Measurements from ENCODE around the gene CPAMD8.

Gene CPAMD8

GRCh38 chr19:16898361-16899015 lies 128.1 kb downstream of the CPAMD8 start:
- H3K4me3 ChIP-seq (ENCODE audit: control insufficient read depth, low read depth, low read length) = no peak overlapping the region
- no peak for DNase-seq (ENCODE audit: low read depth)
- TF ChIP-seq CTCF (IDR thresholded peaks at IDR 0.05; ENCODE audit: control insufficient read depth, insufficient read depth, low read depth, low read length, missing control alignments) = no peak

DNA sequence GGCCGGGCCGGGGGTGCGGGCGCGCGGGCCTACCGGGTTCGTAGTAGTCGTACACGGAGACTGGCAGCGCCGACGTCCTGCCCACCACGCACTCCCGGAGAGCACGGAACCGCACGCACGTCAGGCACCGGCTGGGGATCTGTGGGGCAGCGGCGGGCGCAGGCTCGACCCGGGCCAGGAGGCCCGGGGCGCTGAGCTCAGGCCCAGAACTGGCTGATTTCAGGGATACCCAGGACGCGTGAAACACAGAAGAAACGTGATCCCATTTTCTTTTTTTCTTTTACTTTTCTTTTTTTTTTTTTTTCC lies 128.8 kb downstream of the CPAMD8 start:
- TF ChIP-seq CTCF (IDR thresholded peaks at IDR 0.05; ENCODE audit: control insufficient read depth, insufficient read depth, low read depth, low read length, missing control alignments) = no peak
- peak overlapping the region; percentile 49 for H3K4me3 ChIP-seq (ENCODE audit: control insufficient read depth, low read depth, low read length)
- no peak for DNase-seq (ENCODE audit: low read depth)

- TF ChIP-seq CTCF (IDR thresholded peaks at IDR 0.05; ENCODE audit: control insufficient read depth, insufficient read depth, low read depth, low read length, missing control alignments) = no peak
- peak overlapping the region; percentile 49 for H3K4me3 ChIP-seq (ENCODE audit: control insufficient read depth, low read depth, low read length)
- peak; percentile 38 for DNase-seq (ENCODE audit: low read depth)
Observed at GRCh38 chr19:16897029-16897855, 129.4 kb downstream of the CPAMD8 start.

- peak overlapping the region; percentile 41 for H3K4me3 ChIP-seq (ENCODE audit: control insufficient read depth, low read depth, low read length)
- DNase-seq (ENCODE audit: low read depth) = no peak
- TF ChIP-seq CTCF (IDR thresholded peaks at IDR 0.05; ENCODE audit: control insufficient read depth, insufficient read depth, low read depth, low read length, missing control alignments) = no peak
Observed at GRCh38 chr19:16896146-16897028, 130.2 kb downstream of the CPAMD8 start.

DNA sequence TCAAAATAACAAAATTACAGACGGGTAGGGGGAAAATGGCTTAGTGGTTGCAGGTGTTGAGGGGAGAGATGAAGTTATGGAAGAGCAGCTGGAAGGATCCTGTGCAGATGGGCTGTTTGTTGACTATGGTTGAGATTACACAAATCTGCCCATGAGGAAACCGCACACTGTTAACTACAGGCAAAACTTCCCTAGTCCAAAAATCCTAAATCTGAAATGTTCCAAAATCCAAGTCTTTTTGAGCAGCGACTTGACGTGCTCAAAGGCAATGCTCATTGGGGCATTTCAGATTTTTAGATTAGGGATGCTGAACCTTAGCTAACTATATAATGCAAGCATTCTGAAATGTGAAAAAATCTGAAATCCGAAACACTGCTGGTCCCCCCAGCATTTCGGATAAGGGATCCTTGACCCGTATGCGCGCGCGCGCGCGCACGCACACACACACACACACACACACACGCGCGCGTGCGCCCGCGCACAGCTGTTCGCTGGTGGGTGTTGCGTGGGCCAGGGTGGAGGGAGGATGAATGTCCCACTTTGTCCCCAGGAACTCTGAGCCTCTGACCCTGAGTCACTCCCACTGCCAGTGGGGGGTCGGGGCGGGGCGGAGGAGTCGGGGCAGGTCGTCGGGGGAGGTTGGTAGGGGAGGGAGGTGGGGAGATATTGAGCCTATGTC lies 131.0 kb downstream of the CPAMD8 start:
- no peak overlapping the region for H3K4me3 ChIP-seq (ENCODE audit: control insufficient read depth, low read depth, low read length)
- no peak for DNase-seq (ENCODE audit: low read depth)
- TF ChIP-seq CTCF (IDR thresholded peaks at IDR 0.05; ENCODE audit: control insufficient read depth, insufficient read depth, low read depth, low read length, missing control alignments) = no peak

DNA sequence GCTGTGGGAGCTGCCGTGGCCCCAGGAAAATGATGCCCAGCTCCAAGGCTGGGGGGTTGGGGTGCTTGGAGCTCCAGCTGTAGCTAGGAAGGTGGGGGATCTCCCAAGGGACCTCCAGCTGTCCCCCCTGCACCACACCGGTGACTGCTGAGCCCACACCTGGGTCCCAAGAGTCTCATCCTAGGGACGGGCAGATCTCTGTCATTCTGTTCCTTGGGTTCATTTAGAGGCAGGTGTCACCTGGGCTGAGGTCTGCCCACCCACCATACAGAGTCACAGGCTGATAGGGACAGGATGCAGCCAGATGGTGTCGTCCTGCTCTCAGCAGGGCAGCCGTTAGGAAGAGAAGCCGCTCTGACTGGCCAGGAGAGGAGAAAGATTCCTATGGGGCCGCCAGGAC lies 132.5 kb downstream of the CPAMD8 start:
- DNase-seq (ENCODE audit: low read depth) = no peak
- no peak for TF ChIP-seq CTCF (IDR thresholded peaks at IDR 0.05; ENCODE audit: control insufficient read depth, insufficient read depth, low read depth, low read length, missing control alignments)
- no peak overlapping the region for H3K4me3 ChIP-seq (ENCODE audit: control insufficient read depth, low read depth, low read length)

All from AG09309 (cell line).